Kidney (tissue), 14 donors: ENCODE measurements around the gene PRR5L. TPM values are rescaled to one million over a fixed set of nuclear protein-coding genes. Genes with fewer than 3 reads are reported as not detected.

Experiments used
- DNase-seq, 5 donors: peaks; one replicate each; pipeline ENCODE4 v3.0.0-alpha.2; 2013 to 2020
- FAIRE-seq: peaks from 2 replicates; lab custom pipeline; 2012; peaks lifted over from hg19 to GRCh38; lab: Jason Lieb, UNC
- H3K27ac ChIP-seq, 2 donors: one replicate each; pipeline ENCODE4 v1.7.0; 2013; ENCODE audit warnings: low read depth in 2 of 2, low read length in 2 of 2, inconsistent platforms in 1 of 2
- H3K27me3 ChIP-seq: one replicate; pipeline ENCODE4 v1.7.1; 2013; ENCODE audit warnings: low read length, inconsistent platforms; ENCODE audit not compliant: control insufficient read depth, insufficient read depth
- H3K36me3 ChIP-seq, 3 donors: one replicate each; pipeline versions ENCODE4 v1.7.0 to v1.7.1; 2013; ENCODE audit warnings: low read length in 3 of 3, control low read depth in 1 of 3, inconsistent platforms in 1 of 3; ENCODE audit not compliant: insufficient read depth in 3 of 3, control insufficient read depth in 2 of 3
- H3K4me1 ChIP-seq, 3 donors: one replicate each; pipeline versions ENCODE4 v1.7.0 to v1.7.1; 2013; ENCODE audit warnings: low read length in 3 of 3, inconsistent platforms in 1 of 3, low read depth in 1 of 3; ENCODE audit not compliant: control insufficient read depth in 2 of 3, insufficient read depth in 2 of 3
- H3K4me3 ChIP-seq, 3 donors: one replicate each; pipeline versions ENCODE4 v1.7.0 to v1.8.1; 2013; ENCODE audit warnings: low read length in 3 of 3, control low read depth in 1 of 3, inconsistent platforms in 1 of 3
- H3K9ac ChIP-seq, 3 donors: one replicate each; pipeline versions ENCODE4 v1.7.0 to v1.7.1; 2013; ENCODE audit warnings: low read length in 3 of 3, control low read depth in 1 of 3, inconsistent platforms in 1 of 3
- H3K9me3 ChIP-seq, 3 donors: one replicate each; pipeline versions ENCODE4 v1.7.0 to v1.7.1; 2013; ENCODE audit warnings: low read length in 3 of 3, control low read depth in 1 of 3, inconsistent platforms in 1 of 3; ENCODE audit not compliant: control insufficient read depth in 2 of 3, insufficient read depth in 1 of 3
- intact Hi-C: fragments of 100-400 bp; cut with DNase I; formaldehyde crosslinking; loops from one replicate; pipeline ENCODE4 v1.11.1; 2022
- polyA plus RNA-seq: library from polyadenylated mRNA; stranded (reverse); fragments of 350-450 nt; fragmentation: Illumina TruSeq; extraction: RNeasy Lipid Tissue Mini Kit (QIAGEN cat#74804); gene quantifications from one replicate; pipeline ENCODE4 v1.2.3, GENCODE V29; 2014; ENCODE audit warnings: low read depth, low replicate concordance; ENCODE audit not compliant: insufficient read depth
- total RNA-seq: library from RNA; stranded (reverse); fragmentation: NEBNext Ultra II Directional; extraction: Animal tissue kit (Norgen Biotek cat#: 25700); gene quantifications from one replicate; pipeline ENCODE4 v1.2.1, GENCODE V29; 2021
- TF ChIP-seq, protein P1 (sequence below): IDR thresholded peaks from 3 replicates; pipeline ENCODE4 v1.5.1; 2012; ENCODE audit warnings: mild to moderate bottlenecking, moderate library complexity, borderline replicate concordance; ENCODE audit not compliant: insufficient read depth; ENCODE audit errors: extremely low read depth
- donor health status: control.
- donor health status: control.
- donor health status: control.
- donor health status: control.
- donor health status: control.
- donor health status: DM: yes; HTN: yes; CAD: no.
- donor health status: Normal renal cell carcinoma (clear cell type).

Gene PRR5L
- total and polyA plus RNA-seq, 2 donors from 2014 or later = 6.3 to 17.5 TPM

DNA sequence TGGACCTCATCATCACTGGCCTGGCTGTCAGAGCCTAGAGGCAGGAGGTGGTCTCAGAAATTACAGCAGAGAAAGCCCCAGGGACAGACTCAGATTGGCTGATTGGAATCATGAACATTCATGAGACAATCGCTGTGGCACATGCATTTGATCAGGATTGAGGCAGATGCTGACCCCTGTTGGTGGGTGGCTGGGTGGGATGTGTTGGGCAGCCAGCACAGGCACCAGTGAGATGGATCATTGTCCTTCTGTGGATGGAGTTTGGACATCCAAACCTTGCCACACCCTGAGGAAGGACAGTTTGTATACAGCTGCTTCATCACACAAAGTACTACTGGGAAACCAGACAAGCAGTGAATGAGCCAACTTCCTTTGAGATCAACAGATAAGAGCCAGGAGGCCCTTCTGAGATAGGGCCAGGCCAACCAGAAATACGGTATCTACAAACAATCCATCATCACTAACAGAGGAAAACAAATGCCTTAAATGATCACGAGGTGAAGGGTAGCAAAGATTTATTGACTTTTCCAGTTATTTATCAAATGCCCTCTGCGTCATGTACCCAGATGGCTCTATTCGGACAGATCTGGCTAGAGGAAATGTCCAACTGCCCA is 24.2 kb upstream of the PRR5L start:
- H3K27me3 ChIP-seq = no peaks in the 10 kb centered on the region
- H3K4me1 ChIP-seq = peaks cover 0 to 5% (median 2%) of the 10 kb centered on the region in 3 donors
- H3K9ac ChIP-seq = no peak overlapping the region
- no peaks in the 10 kb centered on the region for H3K9me3 ChIP-seq
- FAIRE-seq (no peak), DNase-seq (no peak)
- TF ChIP-seq, protein P1, sequence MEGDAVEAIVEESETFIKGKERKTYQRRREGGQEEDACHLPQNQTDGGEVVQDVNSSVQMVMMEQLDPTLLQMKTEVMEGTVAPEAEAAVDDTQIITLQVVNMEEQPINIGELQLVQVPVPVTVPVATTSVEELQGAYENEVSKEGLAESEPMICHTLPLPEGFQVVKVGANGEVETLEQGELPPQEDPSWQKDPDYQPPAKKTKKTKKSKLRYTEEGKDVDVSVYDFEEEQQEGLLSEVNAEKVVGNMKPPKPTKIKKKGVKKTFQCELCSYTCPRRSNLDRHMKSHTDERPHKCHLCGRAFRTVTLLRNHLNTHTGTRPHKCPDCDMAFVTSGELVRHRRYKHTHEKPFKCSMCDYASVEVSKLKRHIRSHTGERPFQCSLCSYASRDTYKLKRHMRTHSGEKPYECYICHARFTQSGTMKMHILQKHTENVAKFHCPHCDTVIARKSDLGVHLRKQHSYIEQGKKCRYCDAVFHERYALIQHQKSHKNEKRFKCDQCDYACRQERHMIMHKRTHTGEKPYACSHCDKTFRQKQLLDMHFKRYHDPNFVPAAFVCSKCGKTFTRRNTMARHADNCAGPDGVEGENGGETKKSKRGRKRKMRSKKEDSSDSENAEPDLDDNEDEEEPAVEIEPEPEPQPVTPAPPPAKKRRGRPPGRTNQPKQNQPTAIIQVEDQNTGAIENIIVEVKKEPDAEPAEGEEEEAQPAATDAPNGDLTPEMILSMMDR = no peak
- no peak overlapping the region for H3K4me3 ChIP-seq
- no peak overlapping the region for H3K27ac ChIP-seq
- peaks cover 0 to 34% (median 31%) of the 10 kb centered on the region in 3 donors for H3K36me3 ChIP-seq
- intact Hi-C loops = no loop called here

GRCh38 chr11:36273110-36273509 is 23.0 kb upstream of the PRR5L start:
- DNase-seq = no peak
- Histone ChIP-seq H3K4me1 (peaks cover 0 to 2% (median under 1%) of the 10 kb centered on the region in 3 donors), H3K27me3 (no peaks in the 10 kb centered on the region), H3K36me3 (peaks cover 0 to 39% (median 34%) of the 10 kb centered on the region in 3 donors), H3K4me3 (no peak overlapping the region), H3K9ac (no peak overlapping the region), H3K27ac (no peak overlapping the region), H3K9me3 (no peaks in the 10 kb centered on the region)
- TF ChIP-seq, protein P1 = no peak
- no peak for FAIRE-seq
- intact Hi-C loops = no loop called here

GRCh38 chr11:36274414-36274813 is 21.7 kb upstream of the PRR5L start:
- DNase-seq = no peak
- Histone ChIP-seq H3K9ac (no peak overlapping the region), H3K36me3 (peaks cover 0 to 39% (median 34%) of the 10 kb centered on the region in 3 donors), H3K27me3 (no peaks in the 10 kb centered on the region), H3K9me3 (no peaks in the 10 kb centered on the region), H3K27ac (no peak overlapping the region), H3K4me3 (no peak overlapping the region), H3K4me1 (peaks cover 2 to 6% (median 3%) of the 10 kb centered on the region in 3 donors)
- TF ChIP-seq, protein P1 = no peak
- no peak for FAIRE-seq
- intact Hi-C loops = no loop called here
